GM06990 (cell line): Measurements from ENCODE around the gene SPDL1.

Experiments
- DNase-seq: peaks from one replicate; pipeline ENCODE4 v3.0.0-alpha.2; 2011; ENCODE audit not compliant: insufficient read length; ENCODE audit errors: extremely low read depth
- H3K27me3 ChIP-seq: replicated peaks from 2 replicates; pipeline ENCODE4 v1.6.0; 2011; ENCODE audit warnings: low read length; ENCODE audit not compliant: control insufficient read depth, insufficient read depth
- H3K36me3 ChIP-seq: 2 replicates; pipeline ENCODE4 v1.5.1; 2011; ENCODE audit warnings: low read length; ENCODE audit not compliant: control insufficient read depth, insufficient read depth
- H3K4me3 ChIP-seq: replicated peaks from 2 replicates; pipeline ENCODE4 v1.5.1; 2011; ENCODE audit warnings: low read depth, mild to moderate bottlenecking, control low read depth, low read length
- CTCF ChIP-seq: IDR thresholded peaks from 2 replicates; pipeline ENCODE4 v1.5.1; 2011; ENCODE audit warnings: low read length, control low read depth, mild to moderate bottlenecking, inconsistent platforms; ENCODE audit not compliant: insufficient read depth, poor library complexity, severe bottlenecking

The SPDL1 gene

GRCh38 chr5:169574134-169574646, 9.4 kb upstream of the SPDL1 start:
- Histone ChIP-seq H3K4me3 (no peak overlapping the region), H3K36me3 (no peaks in the 10 kb centered on the region), H3K27me3 (no peaks in the 10 kb centered on the region; the same call in 1 of the 2 replicates)
- no peak for DNase-seq
- no peak for TF ChIP-seq CTCF

GRCh38 chr5:169576181-169576598, 7.4 kb upstream of the SPDL1 start:
- H3K36me3 ChIP-seq, result no peaks in the 10 kb centered on the region
- TF ChIP-seq CTCF, result no peak
- no peak overlapping the region for H3K4me3 ChIP-seq
- no peak for DNase-seq
- H3K27me3 ChIP-seq, result no peaks in the 10 kb centered on the region; the same call in 1 of the 2 replicates

- no peak for DNase-seq
- peak; percentile 50 for TF ChIP-seq CTCF
- Histone ChIP-seq H3K27me3 (no peaks in the 10 kb centered on the region; the same call in 1 of the 2 replicates), H3K4me3 (no peak overlapping the region), H3K36me3 (no peaks in the 10 kb centered on the region)
These were observed 5.6 kb upstream of the SPDL1 start for GRCh38 chr5:169577951-169578350.

GRCh38 chr5:169580964-169581363, 2.6 kb upstream of the SPDL1 start:
- no peak for TF ChIP-seq CTCF
- no peak for DNase-seq
- Histone ChIP-seq H3K4me3 (no peak overlapping the region), H3K36me3 (no peaks in the 10 kb centered on the region), H3K27me3 (no peaks in the 10 kb centered on the region; the same call in 1 of the 2 replicates)

- H3K4me3 ChIP-seq, result no peak overlapping the region
- no peak for DNase-seq
- H3K36me3 ChIP-seq, result no peaks in the 10 kb centered on the region
- peak; percentile 74 for TF ChIP-seq CTCF
- no peaks in the 10 kb centered on the region for H3K27me3 ChIP-seq
These were observed 1.9 kb upstream of the SPDL1 start for GRCh38 chr5:169581580-169582227.
